ENCODE measurements around the gene MCEMP1.
"Not testable (repeated sequence)": the region's sequence is repeated elsewhere in the genome, so short reads cannot be mapped to it uniquely, and the experiment has no call there.

The MCEMP1 gene

DNA sequence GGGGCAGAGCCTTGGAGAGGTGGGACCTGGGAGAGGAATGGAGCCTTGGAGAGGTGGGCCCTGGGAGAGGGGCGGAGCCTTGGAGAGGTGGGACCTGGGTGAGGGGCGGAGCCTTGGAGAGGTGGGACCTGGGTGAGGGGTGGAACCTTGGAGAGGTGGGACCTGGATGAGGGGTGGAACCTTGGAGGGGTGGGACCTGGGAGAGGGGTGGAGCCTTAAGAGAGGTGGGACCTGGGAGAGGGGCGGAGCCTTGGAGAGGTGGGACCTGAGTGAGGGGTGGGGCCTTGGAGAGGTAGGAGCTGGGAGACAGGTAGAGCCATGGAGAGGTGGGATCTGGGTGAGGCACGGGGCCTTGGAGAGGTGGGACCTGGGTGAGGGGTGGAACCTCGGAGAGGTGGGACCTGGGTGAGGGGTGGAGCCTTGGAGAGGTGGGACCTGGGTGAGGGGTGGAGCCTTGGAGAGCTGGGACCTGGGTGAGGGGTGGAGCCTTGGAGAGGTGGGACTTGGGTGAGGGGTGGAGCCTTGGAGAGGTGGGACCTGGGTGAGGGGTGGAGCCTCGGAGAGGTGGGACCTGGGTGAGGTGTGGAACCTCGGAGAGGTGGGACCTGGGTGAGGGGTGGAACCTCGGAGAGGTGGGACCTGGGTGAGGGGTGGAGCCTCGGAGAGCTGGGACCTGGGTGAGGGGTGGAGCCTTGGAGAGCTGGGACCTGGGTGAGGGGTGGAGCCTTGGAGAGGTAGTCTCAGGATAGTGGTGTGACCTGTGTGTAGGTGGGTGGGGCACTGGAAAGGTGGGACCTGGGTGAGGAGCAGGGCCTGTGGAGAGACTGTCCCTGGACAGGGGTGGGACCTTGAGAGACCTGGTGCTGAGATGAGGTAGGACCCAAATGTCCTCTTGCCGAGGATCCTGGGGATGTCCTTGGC is 33.0 kb upstream of the MCEMP1 start:
- not testable (repeated sequence) for DNase-seq

DNA sequence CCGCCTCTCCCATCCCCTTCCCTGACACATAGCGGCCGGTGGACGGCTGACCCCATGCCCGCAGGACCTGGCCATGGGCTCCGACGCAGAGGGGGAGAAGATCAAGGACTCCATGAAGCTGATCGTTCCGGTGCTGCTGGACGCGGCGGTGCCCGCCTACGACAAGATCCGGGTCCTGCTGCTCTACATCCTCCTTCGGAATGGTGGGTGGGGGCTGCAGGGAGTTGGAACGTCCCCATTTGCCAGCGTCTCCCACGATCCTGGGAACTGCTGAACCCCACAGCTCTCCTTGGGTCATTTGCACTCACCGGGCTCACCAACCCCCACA is 32.4 kb upstream of the MCEMP1 start:
- no peak for DNase-seq

DNA sequence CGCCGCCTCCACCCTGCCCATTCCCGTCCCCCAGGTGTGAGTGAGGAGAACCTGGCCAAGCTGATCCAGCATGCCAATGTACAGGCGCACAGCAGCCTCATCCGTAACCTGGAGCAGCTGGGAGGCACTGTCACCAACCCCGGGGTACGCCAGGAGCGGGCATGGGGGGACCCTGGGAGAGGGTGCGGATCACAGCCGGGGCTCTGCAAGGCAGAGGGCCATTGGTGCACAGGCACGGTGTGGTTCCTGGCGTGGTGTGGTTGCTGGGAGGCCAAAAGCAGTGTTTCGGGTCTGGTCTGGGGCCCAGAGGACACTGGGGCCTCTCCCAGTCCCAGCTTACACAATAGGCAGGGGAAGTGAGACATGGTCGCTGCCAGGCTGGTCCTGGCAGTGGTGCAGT is 31.7 kb upstream of the MCEMP1 start:
- DNase-seq, result no peak

DNA sequence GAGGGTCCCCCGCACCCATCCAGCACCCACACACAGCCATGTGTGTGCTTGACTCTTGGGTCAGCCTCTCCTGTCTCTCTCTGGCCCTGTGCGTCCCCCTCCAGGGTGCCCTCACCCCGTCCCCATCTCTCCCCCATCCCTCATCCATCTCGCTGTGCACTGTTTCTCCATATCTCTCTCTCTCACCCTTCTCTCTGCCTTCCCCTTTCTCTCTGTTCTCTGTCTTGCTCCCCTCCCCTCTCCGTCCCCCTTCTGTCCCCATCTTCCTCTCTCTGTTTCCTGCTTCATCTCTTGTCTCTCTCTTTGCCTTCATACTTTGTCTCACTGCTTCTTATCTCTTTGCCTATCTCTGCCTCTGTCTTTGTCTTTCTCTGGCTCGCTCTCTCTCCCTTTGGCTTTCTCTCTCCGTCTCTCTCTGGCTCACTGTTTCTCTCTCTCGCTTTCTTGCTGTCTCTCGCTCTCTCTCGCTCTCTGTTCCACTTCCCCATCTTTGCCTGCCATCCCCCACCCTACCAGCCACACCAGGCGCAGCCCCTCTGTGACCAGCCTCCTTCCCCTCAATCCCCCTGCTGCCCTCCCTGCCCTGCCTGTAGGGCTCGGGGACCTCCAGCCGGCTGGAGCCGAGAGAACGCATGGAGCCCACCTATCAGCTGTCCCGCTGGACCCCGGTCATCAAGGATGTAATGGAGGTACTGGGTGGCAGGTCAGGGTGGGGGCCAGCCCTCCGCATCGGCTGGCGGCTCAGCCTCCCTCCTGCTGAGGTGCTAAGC is 31.0 kb upstream of the MCEMP1 start:
- DNase-seq, result no peak

DNA sequence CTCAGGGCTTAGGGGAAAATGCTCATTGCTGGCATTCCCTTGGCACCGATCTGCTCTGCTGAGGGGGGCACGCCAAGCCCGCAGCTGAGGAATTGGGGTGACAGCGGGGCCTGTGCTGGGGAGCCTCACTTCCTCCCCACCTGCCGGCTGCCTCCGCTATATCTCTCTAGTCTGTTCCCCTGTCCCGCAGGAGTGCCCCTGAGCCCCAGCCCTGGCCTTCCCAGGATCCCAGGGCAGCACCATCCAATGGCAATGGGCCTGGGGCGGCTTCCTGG is 30.5 kb upstream of the MCEMP1 start:
- DNase-seq, result no peak

DNA sequence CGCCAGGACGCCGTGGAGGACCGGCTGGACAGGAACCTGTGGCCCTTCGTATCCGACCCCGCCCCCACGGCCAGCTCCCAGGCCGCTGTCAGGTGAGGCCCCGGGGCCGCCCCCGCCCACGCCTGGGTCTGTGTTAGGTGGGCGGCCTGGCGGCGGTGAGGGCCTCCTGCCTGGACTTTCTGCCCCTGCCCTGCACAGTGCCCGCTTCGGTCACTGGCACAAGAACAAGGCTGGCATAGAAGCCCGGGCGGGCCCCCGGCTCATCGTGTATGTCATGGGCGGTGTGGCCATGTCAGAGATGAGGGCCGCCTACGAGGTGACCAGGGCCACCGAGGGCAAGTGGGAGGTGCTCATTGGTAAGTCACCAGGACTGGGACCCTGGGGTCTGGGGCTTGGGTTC is 29.7 kb upstream of the MCEMP1 start:
- no peak for DNase-seq

DNA sequence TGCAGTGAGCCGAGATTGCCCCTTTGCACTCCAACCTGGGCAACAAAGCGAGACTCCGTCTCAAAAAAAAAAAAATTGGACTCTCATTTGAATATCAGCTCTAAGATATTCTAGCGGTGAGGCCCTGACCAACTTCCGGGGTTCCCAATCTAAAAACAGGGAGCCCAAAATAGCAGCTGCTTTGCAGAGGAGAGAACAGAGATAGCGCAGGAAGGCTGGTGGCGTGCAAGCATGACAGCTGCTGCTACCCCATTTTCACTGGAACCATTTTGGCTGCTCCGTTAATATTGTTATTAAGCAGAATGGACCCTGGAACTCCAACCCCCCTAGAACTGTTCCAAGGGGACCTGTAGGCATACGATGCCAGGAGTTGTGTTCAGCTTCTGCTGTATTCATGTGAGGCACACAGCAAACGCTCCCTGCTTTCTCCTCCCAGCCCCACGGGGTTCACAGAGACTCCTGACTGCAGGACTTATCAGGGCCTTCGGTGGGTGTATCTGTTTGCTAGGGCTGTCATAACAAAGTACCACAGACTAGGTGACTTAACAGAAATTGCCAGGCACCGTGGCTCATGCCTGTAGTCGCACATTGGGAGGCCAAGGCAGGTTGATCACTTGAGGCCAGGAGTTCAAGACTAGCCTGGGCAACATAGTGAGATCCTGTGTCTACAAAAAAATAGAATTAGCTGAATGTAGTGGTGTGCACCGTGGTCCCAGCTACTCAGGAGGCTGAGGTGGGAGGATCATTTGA is 28.4 kb upstream of the MCEMP1 start:
- no peak for DNase-seq

DNA sequence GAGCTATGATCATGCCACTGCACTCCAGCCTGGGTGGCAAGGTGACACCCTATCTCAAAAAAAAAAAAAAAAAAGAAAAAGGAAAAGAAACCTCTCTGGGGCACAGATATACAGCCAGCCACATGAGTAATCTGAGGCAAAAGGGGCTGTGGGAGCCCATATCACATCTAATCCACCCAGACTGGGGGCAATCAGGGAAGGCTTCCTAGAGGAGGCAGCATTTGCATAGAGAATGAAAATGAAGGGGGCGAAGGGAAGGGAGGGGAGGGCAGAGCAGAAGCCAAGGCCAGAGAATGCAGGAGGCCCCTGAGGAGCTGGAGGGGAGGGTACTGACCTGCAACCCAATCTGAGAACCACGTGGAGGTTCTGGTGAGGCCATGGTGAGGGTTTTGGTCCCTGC is 26.7 kb upstream of the MCEMP1 start:
- no peak for DNase-seq

DNA sequence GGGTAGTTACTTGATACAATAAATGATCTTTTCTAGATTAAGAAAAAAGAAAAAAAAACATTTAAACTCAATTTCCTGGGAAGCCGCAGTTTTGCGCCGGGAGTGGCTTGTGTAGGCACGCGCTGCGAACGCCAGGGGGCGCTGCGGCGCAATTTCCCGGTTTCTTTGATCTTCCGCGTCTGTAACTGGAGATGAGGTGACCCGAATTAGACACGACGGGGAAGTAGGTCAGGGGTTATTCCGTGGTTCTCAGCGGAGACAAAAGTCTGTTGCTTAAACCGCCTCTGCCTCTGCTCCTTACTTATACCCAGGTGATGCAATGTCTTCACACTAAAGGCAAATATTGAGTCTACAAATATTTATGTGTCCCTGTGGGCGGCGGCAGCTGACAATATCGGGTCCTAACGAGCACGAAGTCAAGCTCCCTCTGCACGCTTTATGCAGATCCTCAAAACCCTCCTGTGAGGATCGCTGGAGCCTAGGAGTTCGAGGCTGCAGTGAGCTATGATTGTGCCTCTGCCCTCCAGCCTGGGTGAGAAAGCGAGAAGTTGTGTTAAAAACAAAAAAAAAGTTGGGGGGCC is 24.7 kb upstream of the MCEMP1 start:
- DNase-seq, result peak; percentile 64

DNA sequence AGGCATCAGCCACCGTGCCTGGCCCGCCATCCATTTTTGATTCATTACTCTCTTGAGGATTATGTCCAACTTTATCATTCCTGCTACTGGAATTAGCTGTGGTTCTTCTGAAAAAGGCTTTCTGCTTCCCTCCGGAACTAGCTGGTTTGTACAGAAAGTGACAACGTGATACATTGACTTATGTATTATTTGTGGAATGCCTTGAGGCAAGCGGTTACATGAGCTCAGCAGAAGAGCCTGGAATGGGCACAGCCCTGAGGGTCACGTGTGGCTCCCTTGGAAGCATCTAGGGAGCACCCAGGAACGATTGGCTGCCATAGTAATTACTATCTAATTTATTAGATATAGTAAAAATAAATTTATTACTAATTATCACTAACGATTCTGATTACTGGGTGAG is 22.5 kb upstream of the MCEMP1 start:
- DNase-seq, result no peak

DNA sequence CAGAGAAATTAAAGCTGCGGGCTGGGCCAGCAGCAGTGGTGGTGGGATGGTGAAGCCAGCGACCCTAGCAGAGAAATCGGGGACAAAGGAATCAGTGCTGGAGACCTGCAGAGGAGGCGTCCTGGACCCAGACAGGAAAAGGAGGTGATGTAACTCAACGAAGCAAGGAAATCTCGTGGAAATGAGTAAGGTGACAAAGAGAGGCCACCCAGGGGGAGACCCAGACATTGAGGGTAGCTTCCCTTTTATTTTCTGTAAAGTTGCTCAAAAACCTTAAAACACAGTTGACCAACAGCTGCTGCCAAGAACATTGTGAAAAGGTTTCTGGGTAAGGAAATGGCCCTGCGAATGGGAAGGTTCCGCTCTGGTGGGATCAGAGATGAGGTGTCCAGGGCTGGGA is 21.3 kb upstream of the MCEMP1 start:
- DNase-seq, result no peak

DNA sequence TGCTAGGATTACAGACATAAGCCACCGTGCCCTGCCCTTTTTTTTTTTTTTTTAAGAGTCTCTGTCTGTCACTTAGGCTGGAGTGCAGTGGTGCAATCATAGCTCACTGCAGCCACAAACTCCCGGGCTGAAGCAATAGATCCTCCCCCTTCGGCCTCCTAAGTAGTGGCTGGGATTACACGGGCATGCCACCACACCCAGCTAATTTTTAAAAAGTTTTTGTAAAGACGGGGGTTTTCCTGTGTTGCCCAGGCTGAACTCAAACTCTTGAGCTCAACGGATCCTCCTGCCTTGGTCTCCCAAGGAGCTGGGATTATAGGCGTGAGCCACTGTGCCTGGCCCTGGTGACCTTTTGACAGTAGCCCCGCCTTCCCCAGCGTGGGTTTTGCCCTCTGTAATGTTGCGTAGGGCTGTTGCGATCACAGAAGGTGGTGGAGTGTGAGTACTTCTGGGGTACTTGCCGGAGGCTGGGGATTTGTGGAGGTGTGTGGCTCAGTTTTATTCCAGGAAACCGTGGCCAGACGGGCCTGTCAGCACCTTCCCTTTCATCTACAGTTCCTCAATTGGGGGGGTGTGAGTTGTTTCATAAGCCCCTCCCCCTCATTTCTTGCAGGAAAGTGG is 19.6 kb upstream of the MCEMP1 start:
- DNase-seq, result no peak

DNA sequence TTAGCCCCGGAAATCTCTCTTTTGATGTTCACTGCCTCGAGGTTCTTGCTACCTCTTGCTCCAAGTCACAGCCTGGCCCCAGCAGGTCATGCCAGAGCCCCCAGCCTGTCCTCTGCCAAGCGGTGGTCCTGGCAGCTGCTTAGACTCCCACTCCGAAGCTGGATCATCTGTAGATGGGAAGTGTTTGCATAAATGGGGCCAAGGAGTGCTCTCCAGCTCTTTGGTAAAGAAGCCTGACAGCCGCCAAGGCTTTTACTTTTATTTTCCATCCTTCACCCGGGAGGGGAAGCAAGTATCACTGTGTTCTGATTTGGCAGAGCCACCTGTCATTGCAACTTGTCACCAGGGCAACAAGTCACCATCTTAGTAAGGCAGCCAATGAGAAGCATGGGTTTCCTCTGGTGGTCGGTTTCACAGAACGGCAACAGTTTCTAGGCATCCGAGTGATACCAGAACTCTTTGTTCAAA is 18.6 kb upstream of the MCEMP1 start:
- DNase-seq, result no peak

DNA sequence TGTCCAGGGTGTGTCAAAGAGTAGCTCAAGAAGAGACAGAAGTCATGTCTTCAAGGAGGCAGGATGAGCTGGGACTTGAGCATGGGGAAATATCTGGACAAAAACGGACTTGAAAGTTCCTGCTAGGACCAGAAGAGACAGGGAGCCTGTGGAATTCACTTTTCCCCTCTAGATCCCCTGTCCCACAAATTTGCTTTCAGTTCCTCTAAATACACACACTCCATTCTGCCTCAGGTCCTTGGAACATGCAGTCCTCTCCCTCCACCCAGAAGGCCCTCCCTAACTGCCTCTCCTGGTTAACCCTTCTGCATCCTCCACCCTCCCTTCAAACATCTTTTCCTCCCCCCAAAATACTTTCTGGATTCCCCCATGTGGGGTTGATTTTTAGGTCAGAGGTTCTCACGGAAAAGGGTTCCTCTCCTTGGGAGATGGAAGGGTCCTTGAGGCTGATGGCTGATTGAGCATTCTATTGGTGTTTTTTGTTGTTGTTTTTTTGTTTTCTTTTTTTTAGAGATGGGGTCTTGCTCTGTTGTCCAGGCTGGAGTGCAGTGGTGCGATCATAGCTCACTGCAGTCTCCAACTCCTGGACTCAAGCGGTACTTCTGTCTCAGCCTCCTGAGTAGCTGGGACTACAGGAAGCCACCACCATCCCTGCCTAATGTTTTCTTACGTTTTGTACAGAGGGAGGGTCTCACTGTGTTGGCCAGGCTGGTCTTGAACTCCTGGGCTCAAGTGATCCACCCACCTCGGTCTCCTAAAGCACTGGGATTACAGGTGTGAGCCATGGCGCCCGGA is 14.9 kb upstream of the MCEMP1 start:
- no peak for DNase-seq

DNA sequence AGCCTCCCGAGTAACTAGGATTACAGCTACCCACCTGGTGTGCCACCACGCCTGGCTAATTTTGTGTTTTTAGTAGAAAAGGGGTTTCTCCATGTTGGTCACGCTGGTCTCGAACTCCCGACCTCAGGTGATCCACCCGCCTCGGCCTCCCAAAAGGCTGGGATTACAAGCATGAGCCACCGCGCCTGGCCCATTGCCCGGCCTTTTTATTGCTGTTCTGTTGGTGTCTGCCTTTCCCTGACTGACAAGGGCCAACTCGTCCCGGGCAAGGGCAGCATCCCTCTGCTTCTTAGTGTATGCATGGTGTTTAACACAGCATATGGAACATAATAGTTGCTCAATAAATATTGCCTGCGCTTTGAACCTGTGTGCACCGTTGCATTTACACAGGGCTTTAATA is 14.2 kb upstream of the MCEMP1 start:
- DNase-seq, result no peak

DNA sequence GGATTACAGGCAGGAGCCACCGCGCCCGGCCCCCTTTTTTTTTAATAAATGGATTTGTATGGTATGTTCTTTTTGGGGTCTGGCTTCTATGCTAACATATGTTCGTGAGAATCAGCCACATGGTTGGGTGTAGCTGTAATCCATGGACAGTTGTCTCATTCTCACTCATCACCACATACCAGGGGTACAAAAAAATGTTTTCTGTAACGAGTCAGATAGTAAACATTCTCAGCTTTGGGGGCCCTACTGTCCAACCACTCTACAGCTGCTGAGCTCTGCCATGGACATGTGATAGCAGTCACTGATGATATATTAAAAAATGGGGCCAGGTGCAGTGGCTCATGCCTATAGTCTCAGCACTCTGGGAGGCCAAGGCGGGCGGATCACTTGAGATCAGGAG is 13.2 kb upstream of the MCEMP1 start:
- DNase-seq, result no peak

DNA sequence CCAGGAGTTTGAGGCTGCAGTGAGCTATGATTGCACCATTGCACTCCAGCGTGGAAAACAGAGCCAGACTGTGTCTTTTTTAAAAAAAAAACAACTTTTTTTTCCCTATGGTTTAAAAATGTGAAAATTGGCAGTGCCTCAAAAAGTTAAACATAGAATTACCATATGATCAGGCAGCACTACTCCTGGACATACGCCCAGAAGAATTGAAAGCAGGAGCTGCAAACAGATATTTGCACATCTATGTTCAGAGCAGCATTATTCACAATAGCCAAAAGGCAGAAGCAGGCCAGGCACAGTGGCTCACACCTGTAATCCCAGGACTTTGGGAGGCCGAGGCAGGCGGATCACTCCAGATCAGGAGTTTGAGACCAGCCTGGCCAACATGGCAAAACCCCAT is 11.8 kb upstream of the MCEMP1 start:
- DNase-seq, result no peak

DNA sequence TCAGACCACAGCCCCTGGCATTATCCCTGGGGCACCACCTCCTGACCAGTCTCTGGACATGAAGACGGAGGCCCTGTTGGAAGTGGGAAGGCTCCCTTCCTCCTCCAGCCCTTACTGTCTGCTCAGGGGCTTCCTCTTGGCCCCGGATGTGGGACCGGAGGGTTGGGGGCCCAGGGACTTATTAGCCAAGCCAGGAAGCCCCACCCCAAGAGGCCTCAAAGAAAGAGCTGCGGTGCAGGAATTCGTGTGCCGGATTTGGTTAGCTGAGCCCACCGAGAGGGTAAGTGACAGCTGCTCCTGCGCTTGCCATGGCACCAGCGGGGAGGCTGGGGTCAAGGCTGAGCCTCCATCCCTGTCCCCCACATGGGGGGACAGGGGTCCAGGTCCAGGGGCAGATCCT is 8.0 kb upstream of the MCEMP1 start, which contains the start of gene RETN:
RETN (plus strand) TSS at position 208 of the 400 bp plus-strand sequence. CDS start 278 bp downstream, outside the sequence.
- no peak for DNase-seq

DNA sequence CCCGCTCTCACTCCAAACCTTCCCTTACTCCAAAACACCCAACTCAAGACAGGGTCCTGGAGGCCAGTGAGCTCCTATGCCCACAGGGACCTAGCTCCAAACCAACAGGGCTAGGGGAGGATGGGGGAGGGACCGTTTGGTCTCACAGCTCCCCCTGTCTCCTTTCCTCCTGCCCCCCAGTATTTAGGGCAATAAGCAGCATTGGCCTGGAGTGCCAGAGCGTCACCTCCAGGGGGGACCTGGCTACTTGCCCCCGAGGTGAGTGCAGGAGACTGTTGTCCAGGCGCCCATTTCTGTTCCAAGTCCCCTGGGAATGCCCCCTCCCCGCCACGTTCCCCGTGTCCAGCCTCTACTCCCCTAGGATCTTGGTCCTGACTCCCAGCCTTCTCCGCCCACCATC is 7.2 kb upstream of the MCEMP1 start:
- DNase-seq, result no peak

DNA sequence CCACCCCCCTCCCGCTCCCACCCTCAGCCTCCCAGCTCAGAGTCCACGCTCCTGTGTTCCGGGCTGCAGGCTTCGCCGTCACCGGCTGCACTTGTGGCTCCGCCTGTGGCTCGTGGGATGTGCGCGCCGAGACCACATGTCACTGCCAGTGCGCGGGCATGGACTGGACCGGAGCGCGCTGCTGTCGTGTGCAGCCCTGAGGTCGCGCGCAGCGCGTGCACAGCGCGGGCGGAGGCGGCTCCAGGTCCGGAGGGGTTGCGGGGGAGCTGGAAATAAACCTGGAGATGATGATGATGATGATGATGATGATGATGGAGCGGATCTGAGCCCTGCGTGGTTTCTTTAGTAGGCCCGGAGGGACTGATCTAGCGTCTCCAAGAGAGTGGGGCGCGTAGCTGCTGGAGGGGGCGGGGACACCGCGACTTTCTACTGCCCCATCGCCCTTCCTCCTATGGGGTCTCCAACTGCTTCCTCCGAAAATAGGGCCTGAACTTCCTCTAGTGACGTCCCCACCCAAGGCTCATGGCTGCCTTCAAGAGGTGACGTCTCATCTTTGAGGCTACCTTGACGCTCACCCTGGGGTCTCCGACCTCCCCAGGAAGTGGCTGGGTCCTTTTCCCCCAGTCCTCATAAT is 6.6 kb upstream of the MCEMP1 start:
- peak; percentile 33 for DNase-seq

DNA sequence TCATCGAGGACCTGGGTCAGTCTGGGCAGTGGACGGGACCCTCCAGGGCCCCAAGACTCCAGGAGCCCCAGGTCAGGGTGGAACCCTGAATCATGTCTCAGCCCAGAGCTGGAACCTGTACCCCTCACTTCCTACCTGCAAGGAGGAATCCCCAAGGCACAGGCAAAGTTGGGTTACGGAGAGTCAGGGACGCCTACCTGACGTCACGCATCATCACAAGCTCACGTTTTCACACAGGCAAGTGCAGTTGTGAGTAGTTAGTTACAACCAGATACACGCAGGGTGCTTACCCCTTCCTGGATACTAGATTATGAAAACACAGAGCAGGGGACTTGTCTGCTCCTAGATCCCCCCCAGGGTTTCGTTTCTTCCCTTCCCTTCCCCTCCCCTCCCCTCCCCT is 6.1 kb upstream of the MCEMP1 start:
- DNase-seq, result no peak

All from right kidney (tissue), 1 donor.